ENCODE data around the gene COG5.

The COG5 gene

GRCh38 chr7:107172276-107173032 is 391.3 kb downstream of the COG5 start:
- no peaks in the 10 kb centered on the region for H3K9me3 ChIP-seq
- no peaks in the 10 kb centered on the region for H3K27me3 ChIP-seq (ENCODE audit: low read depth)
- in situ Hi-C loops (cut with MboI; ENCODE audit: low sequenced_read_pairs) = no loop called here
- peaks cover 14% of the 10 kb centered on the region for H3K4me1 ChIP-seq
- DNase-seq (ENCODE audit: low spot score in 2 of 2) = no peak
- H3K4me3 ChIP-seq = no peak overlapping the region
- no peaks in the 10 kb centered on the region for H3K36me3 ChIP-seq (replicated peaks)

DNA sequence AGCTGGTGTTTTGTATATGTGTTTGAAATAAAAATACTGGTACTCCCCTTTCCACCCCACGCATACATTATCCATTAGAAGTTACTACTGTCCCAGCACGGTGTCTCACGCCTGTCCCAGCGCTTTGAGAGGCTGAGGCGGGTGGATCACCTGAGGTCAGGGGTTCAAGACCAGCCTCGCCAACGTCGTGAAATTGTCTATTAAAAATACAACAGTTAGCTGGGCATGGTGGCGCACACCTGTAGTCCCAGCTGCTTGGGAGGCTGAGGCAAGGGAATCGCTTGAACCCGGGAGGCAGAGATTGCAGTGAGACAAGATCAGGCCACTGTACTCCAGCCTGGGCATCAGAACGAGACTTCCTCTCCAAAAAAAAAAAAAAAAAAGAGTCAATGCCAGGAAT is 392.2 kb downstream of the COG5 start:
- in situ Hi-C loops (cut with MboI; ENCODE audit: low sequenced_read_pairs) = no loop called here
- no peak for DNase-seq (ENCODE audit: low spot score in 2 of 2)
- Histone ChIP-seq H3K36me3 (replicated peaks) (no peaks in the 10 kb centered on the region), H3K9me3 (no peaks in the 10 kb centered on the region), H3K4me1 (peaks cover 17% of the 10 kb centered on the region), H3K27me3 (ENCODE audit: low read depth) (no peaks in the 10 kb centered on the region), H3K4me3 (no peak overlapping the region)

GRCh38 chr7:107170051-107170915 is 393.4 kb downstream of the COG5 start:
- DNase-seq (ENCODE audit: low spot score in 2 of 2) = no peak

GRCh38 chr7:107169120-107170050 is 394.3 kb downstream of the COG5 start:
- peaks cover 17% of the 10 kb centered on the region for H3K4me1 ChIP-seq
- no peaks in the 10 kb centered on the region for H3K9me3 ChIP-seq
- H3K4me3 ChIP-seq = peak overlapping the region; percentile 72
- H3K27me3 ChIP-seq (ENCODE audit: low read depth) = no peaks in the 10 kb centered on the region
- no peaks in the 10 kb centered on the region for H3K36me3 ChIP-seq (replicated peaks)
- in situ Hi-C loops (cut with MboI; ENCODE audit: low sequenced_read_pairs) = no loop called here
- peak; percentile 90 to 97 for DNase-seq (ENCODE audit: low spot score in 2 of 2)

More at GRCh38 chr7:107170051-107170915, 393.4 kb downstream of the COG5 start:
- Histone ChIP-seq H3K36me3 (replicated peaks) (no peaks in the 10 kb centered on the region), H3K27me3 (ENCODE audit: low read depth) (no peaks in the 10 kb centered on the region), H3K9me3 (no peaks in the 10 kb centered on the region), H3K4me1 (peaks cover 17% of the 10 kb centered on the region), H3K4me3 (peak overlapping the region; percentile 72)
- in situ Hi-C loops (cut with MboI; ENCODE audit: low sequenced_read_pairs) = no loop called here

GRCh38 chr7:107168233-107169119 is 395.2 kb downstream of the COG5 start, which contains the start of gene HBP1:
HBP1 (plus strand) TSS chr7:107169003; CDS start chr7:107179894, 10,891 bp downstream.
- Histone ChIP-seq H3K27me3 (ENCODE audit: low read depth) (no peaks in the 10 kb centered on the region), H3K9me3 (no peaks in the 10 kb centered on the region), H3K36me3 (replicated peaks) (no peaks in the 10 kb centered on the region), H3K4me1 (peaks cover 12% of the 10 kb centered on the region), H3K4me3 (peak within 1 kb of the TSS; percentile 72)
- DNase-seq (ENCODE audit: low spot score in 2 of 2) = peak; percentile 98 to 99
- in situ Hi-C loops (cut with MboI; ENCODE audit: low sequenced_read_pairs) = no loop called here

DNA sequence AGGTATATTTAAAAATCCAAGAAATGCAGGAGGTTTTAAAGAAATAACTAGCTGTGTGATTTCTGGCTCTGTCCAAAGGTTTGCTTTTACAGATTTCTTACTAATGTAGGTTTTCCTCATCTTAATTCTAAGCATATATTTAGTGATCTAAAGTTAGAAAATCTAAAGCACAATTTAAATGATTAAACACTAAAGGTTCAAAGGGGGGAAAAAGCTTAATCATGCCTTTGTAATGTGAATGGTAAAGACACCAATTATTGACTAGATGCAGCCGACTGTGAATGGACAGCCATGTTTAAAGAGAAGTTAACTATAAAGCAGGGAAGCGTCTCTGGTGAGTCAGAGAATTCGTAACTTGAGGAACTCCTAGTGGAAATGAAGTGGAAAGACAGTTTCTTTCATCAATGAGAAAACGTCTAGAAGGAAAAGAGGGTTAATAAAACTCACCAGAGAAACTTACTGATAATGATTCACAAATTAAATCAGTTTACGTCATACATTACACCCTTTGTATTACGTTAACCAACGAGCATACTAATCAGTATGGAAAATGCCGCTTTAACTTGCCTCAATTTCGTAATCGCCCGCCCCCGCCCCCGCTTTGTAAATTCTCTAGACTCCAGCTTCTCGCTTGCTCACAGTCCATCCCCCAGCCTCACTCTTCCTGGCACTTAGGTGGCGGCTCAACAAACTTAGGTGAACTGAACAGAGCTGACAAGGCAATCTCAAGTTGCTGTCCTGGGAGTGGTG is 396.1 kb downstream of the COG5 start:
- Histone ChIP-seq H3K27me3 (ENCODE audit: low read depth) (no peaks in the 10 kb centered on the region), H3K9me3 (no peaks in the 10 kb centered on the region), H3K4me3 (peak overlapping the region; percentile 33), H3K36me3 (replicated peaks) (no peaks in the 10 kb centered on the region), H3K4me1 (peaks cover 5% of the 10 kb centered on the region)
- peak; percentile 41 to 88 for DNase-seq (ENCODE audit: low spot score in 2 of 2)
- in situ Hi-C loops (cut with MboI; ENCODE audit: low sequenced_read_pairs) = no loop called here

DNA sequence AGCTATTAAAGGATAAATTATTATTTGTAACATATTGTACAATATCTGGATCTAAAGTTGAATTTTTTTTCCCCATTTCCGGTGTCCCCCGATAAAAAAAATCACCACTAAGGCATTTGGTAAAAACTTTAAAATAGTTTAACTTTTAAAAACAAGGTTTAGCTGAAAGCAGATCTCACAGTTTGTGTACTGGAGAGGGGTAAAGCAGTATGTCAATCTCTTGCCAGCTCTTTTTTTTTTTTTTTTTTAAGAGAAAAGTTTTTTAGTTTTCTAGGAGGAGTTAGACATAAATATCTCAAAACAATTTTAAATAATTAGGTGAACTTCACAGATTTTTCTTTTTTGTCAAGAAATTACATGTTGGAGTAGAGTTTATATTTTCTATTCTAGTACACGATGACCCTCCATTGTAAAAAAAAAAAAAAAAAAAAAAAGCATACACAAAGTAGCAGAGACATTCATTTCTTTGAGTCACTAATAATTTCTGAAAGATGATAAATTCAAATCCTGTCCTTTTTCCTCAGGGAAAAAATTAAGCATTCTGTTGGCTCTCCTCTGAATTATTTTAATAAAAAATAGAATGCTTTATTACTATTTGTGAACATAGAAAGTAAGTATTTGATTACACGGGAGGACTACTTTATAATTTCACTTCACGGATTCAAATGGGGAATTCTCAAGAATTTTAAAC is 396.8 kb downstream of the COG5 start:
- Histone ChIP-seq H3K4me1 (peaks cover 3% of the 10 kb centered on the region), H3K36me3 (replicated peaks) (no peaks in the 10 kb centered on the region), H3K27me3 (ENCODE audit: low read depth) (no peaks in the 10 kb centered on the region), H3K4me3 (peak overlapping the region; percentile 33), H3K9me3 (no peaks in the 10 kb centered on the region)
- no peak for DNase-seq (ENCODE audit: low spot score in 2 of 2)
- in situ Hi-C loops (cut with MboI; ENCODE audit: low sequenced_read_pairs) = no loop called here

- peaks cover 3% of the 10 kb centered on the region for H3K4me1 ChIP-seq
- no peaks in the 10 kb centered on the region for H3K27me3 ChIP-seq (ENCODE audit: low read depth)
- H3K4me3 ChIP-seq = no peak overlapping the region
- no peak for DNase-seq (ENCODE audit: low spot score in 2 of 2)
- H3K36me3 ChIP-seq (replicated peaks) = no peaks in the 10 kb centered on the region
- no peaks in the 10 kb centered on the region for H3K9me3 ChIP-seq
- in situ Hi-C loops (cut with MboI; ENCODE audit: low sequenced_read_pairs) = no loop called here
Observed at GRCh38 chr7:107165341-107165740, 398.4 kb downstream of the COG5 start.

DNA sequence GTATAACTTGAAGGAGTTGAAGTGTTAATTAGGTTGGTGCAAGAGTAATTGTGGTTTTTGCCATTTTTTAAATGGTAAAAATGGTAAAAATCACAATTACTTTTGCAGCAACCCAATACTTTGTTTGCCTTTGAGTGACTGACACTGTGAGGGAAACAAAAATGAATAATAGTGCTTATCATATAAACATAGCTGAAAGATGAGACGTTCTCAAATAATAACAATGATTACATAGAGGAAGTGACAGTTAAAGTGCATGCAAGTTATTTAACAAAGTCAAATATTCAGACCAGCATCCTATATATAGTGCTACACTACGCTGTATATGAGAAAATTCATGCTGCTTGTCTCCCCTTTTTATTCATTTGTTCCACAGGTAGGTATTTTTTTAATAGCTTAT is 399.6 kb downstream of the COG5 start:
- H3K4me3 ChIP-seq = no peak overlapping the region
- in situ Hi-C loops (cut with MboI; ENCODE audit: low sequenced_read_pairs) = no loop called here
- no peaks in the 10 kb centered on the region for H3K36me3 ChIP-seq (replicated peaks)
- H3K9me3 ChIP-seq = no peaks in the 10 kb centered on the region
- no peak for DNase-seq (ENCODE audit: low spot score in 2 of 2)
- H3K27me3 ChIP-seq (ENCODE audit: low read depth) = no peaks in the 10 kb centered on the region
- peaks cover 3% of the 10 kb centered on the region for H3K4me1 ChIP-seq

DNA sequence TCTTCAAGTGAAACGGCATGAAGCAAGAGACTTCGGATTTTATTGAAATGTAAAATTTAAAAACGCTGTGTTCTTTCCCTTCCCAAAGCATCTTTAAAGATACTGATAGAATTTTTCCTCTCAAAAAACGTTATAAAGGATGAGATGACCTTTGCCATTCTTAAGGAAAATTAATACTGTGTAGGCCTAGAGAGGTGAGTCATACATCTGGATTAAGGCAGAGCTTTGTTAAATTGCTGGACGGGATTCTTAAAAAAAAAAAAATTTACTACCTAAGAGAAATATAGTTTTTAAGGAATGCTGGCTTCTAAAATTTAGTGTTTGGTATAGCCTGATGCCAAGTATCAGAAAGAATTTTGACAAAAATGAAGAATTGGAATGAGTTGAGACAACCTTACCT is 401.2 kb downstream of the COG5 start:
- in situ Hi-C loops (cut with MboI; ENCODE audit: low sequenced_read_pairs) = no loop called here
- Histone ChIP-seq H3K4me3 (no peak overlapping the region), H3K36me3 (replicated peaks) (no peaks in the 10 kb centered on the region; the same call in 1 of the 2 replicates), H3K27me3 (ENCODE audit: low read depth) (no peaks in the 10 kb centered on the region), H3K9me3 (no peaks in the 10 kb centered on the region), H3K4me1 (peaks cover 3% of the 10 kb centered on the region)
- no peak for DNase-seq (ENCODE audit: low spot score in 2 of 2)

DNA sequence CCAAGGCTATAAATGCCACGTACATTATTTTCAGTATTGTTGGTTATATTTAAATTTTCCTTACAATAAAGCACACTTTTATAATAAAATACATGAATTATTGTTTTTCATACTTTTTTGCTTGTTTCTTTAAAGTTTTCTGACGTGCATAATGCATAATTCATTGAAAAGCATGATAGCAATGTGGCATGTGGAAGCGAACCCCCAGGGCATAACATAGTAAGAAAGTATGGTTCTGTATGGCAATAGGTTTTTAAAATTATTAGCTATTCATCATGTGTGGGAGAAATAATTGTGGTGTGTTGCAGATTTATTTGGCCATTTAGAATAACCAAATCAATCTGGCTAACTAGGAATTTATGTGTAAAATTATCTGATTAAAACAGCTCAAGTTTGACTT is 402.3 kb downstream of the COG5 start:
- H3K9me3 ChIP-seq = no peaks in the 10 kb centered on the region
- in situ Hi-C loops (cut with MboI; ENCODE audit: low sequenced_read_pairs) = no loop called here
- H3K4me1 ChIP-seq = no peaks in the 10 kb centered on the region
- H3K27me3 ChIP-seq (ENCODE audit: low read depth) = no peaks in the 10 kb centered on the region
- DNase-seq (ENCODE audit: low spot score in 2 of 2) = no peak
- H3K36me3 ChIP-seq (replicated peaks) = no peaks in the 10 kb centered on the region; the same call in 1 of the 2 replicates
- no peak overlapping the region for H3K4me3 ChIP-seq

DNA sequence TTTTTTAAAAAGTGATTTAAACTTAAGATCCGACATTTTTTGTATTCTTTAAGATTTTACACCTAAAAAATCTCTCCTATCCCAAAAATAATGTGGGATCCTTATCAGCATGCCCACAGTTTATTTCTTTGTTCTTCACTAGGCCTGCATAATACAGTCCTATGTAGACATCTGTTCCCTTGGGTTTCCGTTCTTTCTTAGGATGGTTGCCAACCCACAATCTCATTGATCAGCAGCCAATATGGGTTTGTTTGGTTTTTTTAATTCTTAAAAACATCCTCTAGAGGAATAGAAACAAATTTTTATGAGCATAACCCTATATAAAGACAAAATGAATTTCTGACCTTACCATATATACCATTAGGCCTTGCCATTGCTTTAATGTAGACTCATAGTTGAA is 403.3 kb downstream of the COG5 start:
- in situ Hi-C loops (cut with MboI; ENCODE audit: low sequenced_read_pairs) = no loop called here
- H3K9me3 ChIP-seq = no peaks in the 10 kb centered on the region
- no peak for DNase-seq (ENCODE audit: low spot score in 2 of 2)
- no peak overlapping the region for H3K4me3 ChIP-seq
- H3K27me3 ChIP-seq (ENCODE audit: low read depth) = no peaks in the 10 kb centered on the region
- no peaks in the 10 kb centered on the region for H3K4me1 ChIP-seq
- H3K36me3 ChIP-seq (replicated peaks) = no peaks in the 10 kb centered on the region; the same call in 1 of the 2 replicates

Measured in HAP-1 (cell line).